HepG2 (cell line): Measurements from ENCODE around the gene ARL5C. TPM values are rescaled to one million over a fixed set of nuclear protein-coding genes. Genes with fewer than 3 reads are reported as not detected.

Experiments used
- ATAC-seq: fragments of 200-7000 bp; cut with Tn5 transposase; 3 replicates; pipeline ENCODE4 v1.9.1; 2020; ENCODE audit warnings: mild to moderate bottlenecking, moderate library complexity
- BruUV-seq: library from RNA; stranded (reverse); fragments of 400-500 nt; replicated peaks from 2 replicates; lab custom pipeline; 2021; lab: Mats Ljungman, UMichigan
- CTCF ChIA-PET: fragments of 300-600 bp; formaldehyde crosslinking; extraction: SDS; loops from one replicate; lab custom pipeline; 2021; ENCODE audit warnings: low total read pairs, inconsistent platforms, low intra/inter-chr PET ratio; lab: Yijun Ruan, JAX
- POLR2A ChIA-PET: fragments of 350-600 bp; sonication (Branson Sonifier 250); formaldehyde crosslinking; loops from one replicate; lab custom pipeline; 2020; ENCODE audit warnings: antibody characterized with exemption, inconsistent platforms; lab: Yijun Ruan, JAX
- DNase-seq: peaks from one replicate; pipeline ENCODE4 v3.0.0-alpha.2; 2015; ENCODE audit warnings: low spot score
- FAIRE-seq: peaks from 3 replicates; lab custom pipeline; 2011; peaks lifted over from hg19 to GRCh38; lab: Jason Lieb, UNC
- H2AFZ ChIP-seq: one replicate; pipeline ENCODE4 v1.6.1; 2011; ENCODE audit warnings: low read length, inconsistent platforms
- H3K27ac ChIP-seq: fragments of 300-600 bp; 3 replicates; pipeline ENCODE4 v1.8.0; 2011; ENCODE audit warnings: mixed run types, mild to moderate bottlenecking, mixed read lengths, low read length, inconsistent platforms; ENCODE audit not compliant: insufficient read depth; ENCODE audit errors: extremely low read length
- H3K27me3 ChIP-seq, 2 experiments: fragments of 200-600 bp in 1 of 2; 2 replicates in 1 of 2; 3 replicates in 1 of 2; pipeline versions ENCODE4 v1.6.0 to v1.8.0; 2011; ENCODE audit warnings: low read length in 2 of 2, mild to moderate bottlenecking in 2 of 2, moderate library complexity in 2 of 2, inconsistent platforms in 1 of 2; ENCODE audit not compliant: insufficient read depth in 2 of 2, control insufficient read depth in 1 of 2
- H3K36me3 ChIP-seq, 2 experiments: fragments of 200-600 bp in 1 of 2; replicated peaks in 1 of 2; 2 replicates in 1 of 2; 3 replicates in 1 of 2; pipeline versions ENCODE4 v1.5.1 to v1.8.0; 2011; ENCODE audit warnings: low read length in 2 of 2, inconsistent platforms in 1 of 2; ENCODE audit not compliant: insufficient read depth in 2 of 2, control insufficient read depth in 1 of 2
- H3K4me1 ChIP-seq: 2 replicates; pipeline ENCODE4 v1.5.1; 2012; ENCODE audit warnings: low read length, inconsistent platforms; ENCODE audit not compliant: insufficient read depth
- H3K4me2 ChIP-seq: 2 replicates; pipeline ENCODE4 v1.6.0; 2011; ENCODE audit warnings: low read depth, low read length, inconsistent platforms
- H3K4me3 ChIP-seq, 3 experiments: fragments of 200-600 bp in 1 of 3; sonication (generic), shearing (Covaris generic) in 1 of 3; replicated peaks in 1 of 3; 2 replicates each; pipeline ENCODE4 v1.5.1; 2011 to 2016; ENCODE audit warnings: low read length in 3 of 3, inconsistent platforms in 2 of 3, low read depth in 2 of 3, mild to moderate bottlenecking in 2 of 3, control low read depth in 1 of 3, mixed read lengths in 1 of 3; ENCODE audit not compliant: insufficient read depth in 1 of 3
- H3K79me2 ChIP-seq: one replicate; pipeline ENCODE4 v1.6.1; 2011; ENCODE audit warnings: low read length, inconsistent platforms; ENCODE audit not compliant: insufficient read depth
- H3K9ac ChIP-seq: 2 replicates; pipeline ENCODE4 v1.6.0; 2011; ENCODE audit warnings: mild to moderate bottlenecking, low read depth, low read length, inconsistent platforms; ENCODE audit not compliant: insufficient read depth
- H3K9me3 ChIP-seq: 2 replicates; pipeline ENCODE4 v1.5.1; 2012; ENCODE audit warnings: mild to moderate bottlenecking, low read length
- H4K20me1 ChIP-seq: 2 replicates; pipeline ENCODE4 v1.6.0; 2011; ENCODE audit warnings: inconsistent platforms, mild to moderate bottlenecking, low read length, moderate library complexity; ENCODE audit not compliant: insufficient read depth
- ATM ChIP-seq: fragments of 450-650 bp; IDR thresholded peaks from 2 replicates; pipeline ENCODE4 v1.7.1; 2017; ENCODE audit warnings: mild to moderate bottlenecking, borderline replicate concordance
- ATRX ChIP-seq: sonication (generic); formaldehyde crosslinking; IDR thresholded peaks from 2 replicates; pipeline ENCODE4 v1.4.0; 2020; ENCODE audit warnings: missing genetic modification reagents, borderline replicate concordance
- DNMT3B ChIP-seq: conservative IDR thresholded peaks from 2 replicates; pipeline ENCODE4 v1.6.1; 2016; ENCODE audit warnings: missing biosample characterization, control low read depth
- KDM2A ChIP-seq: sonication (generic); formaldehyde crosslinking; IDR thresholded peaks from 2 replicates; pipeline ENCODE4 v1.4.0; 2020; ENCODE audit warnings: low read depth, missing genetic modification reagents, borderline replicate concordance
- MYNN ChIP-seq: sonication (generic); formaldehyde crosslinking; IDR thresholded peaks from 2 replicates; pipeline ENCODE4 v1.4.0; 2020; ENCODE audit warnings: mild to moderate bottlenecking, low read depth, missing genetic modification reagents
- MZF1 ChIP-seq: sonication (generic); formaldehyde crosslinking; IDR thresholded peaks from 2 replicates; pipeline ENCODE4 v1.8.1; 2023; ENCODE audit warnings: mild to moderate bottlenecking, missing genetic modification reagents, borderline replicate concordance
- NR3C1 ChIP-seq: sonication (generic); formaldehyde crosslinking; IDR thresholded peaks from 2 replicates; pipeline ENCODE4 v1.4.0; 2020; ENCODE audit warnings: missing genetic modification reagents
- PAF1 ChIP-seq: IDR thresholded peaks from 2 replicates; pipeline ENCODE4 v1.6.1; 2016; ENCODE audit warnings: missing genetic modification reagents, missing compliant biosample characterization
- POLR2AphosphoS5 ChIP-seq: IDR thresholded peaks from 2 replicates; pipeline ENCODE4 v1.6.1; 2012; ENCODE audit warnings: low read depth, low read length
- POLR2G ChIP-seq: fragments of 200-400 bp; formaldehyde crosslinking; IDR thresholded peaks from 2 replicates; pipeline ENCODE4 v1.6.1; 2018; ENCODE audit warnings: mild to moderate bottlenecking, low read depth, low read length, moderate library complexity
- RBFOX2 ChIP-seq: fragments of 200-400 bp; formaldehyde crosslinking; IDR thresholded peaks from 2 replicates; pipeline ENCODE4 v1.6.1; 2017; ENCODE audit warnings: low read depth, mild to moderate bottlenecking, low read length
- RBM22 ChIP-seq: fragments of 200-400 bp; formaldehyde crosslinking; optimal IDR thresholded peaks from 2 replicates; pipeline ENCODE3; 2017; ENCODE audit warnings: mild to moderate bottlenecking, low read length, moderate library complexity
- SIX4 ChIP-seq: sonication (generic); formaldehyde crosslinking; IDR thresholded peaks from 2 replicates; pipeline ENCODE4 v1.4.0; 2020; ENCODE audit warnings: missing genetic modification reagents
- SPEN ChIP-seq: sonication (generic); formaldehyde crosslinking; IDR thresholded peaks from 2 replicates; pipeline ENCODE4 v1.5.1; 2020; ENCODE audit warnings: low read depth, mild to moderate bottlenecking, missing genetic modification reagents
- SSRP1 ChIP-seq: IDR thresholded peaks from 2 replicates; pipeline ENCODE4 v1.6.1; 2016; ENCODE audit warnings: control low read depth
- ZBTB4 ChIP-seq: sonication (generic); formaldehyde crosslinking; IDR thresholded peaks from 2 replicates; pipeline ENCODE4 v1.4.0; 2020; ENCODE audit warnings: missing genetic modification reagents, mild to moderate bottlenecking, borderline replicate concordance
- ZNF33A ChIP-seq: sonication (generic); formaldehyde crosslinking; IDR thresholded peaks from 2 replicates; pipeline ENCODE4 v1.5.1; 2020; ENCODE audit warnings: missing genetic modification reagents, mild to moderate bottlenecking, moderate library complexity, borderline replicate concordance
- ZNF577 ChIP-seq: sonication (generic); formaldehyde crosslinking; IDR thresholded peaks from 2 replicates; pipeline ENCODE4 v1.4.0; 2020; ENCODE audit warnings: mild to moderate bottlenecking, low read depth, missing genetic modification reagents, borderline replicate concordance
- ZNF619 ChIP-seq: sonication (generic); formaldehyde crosslinking; IDR thresholded peaks from 2 replicates; pipeline ENCODE4 v1.4.0; 2020; ENCODE audit warnings: mild to moderate bottlenecking, missing genetic modification reagents
- ZSCAN9 ChIP-seq: IDR thresholded peaks from 2 replicates; pipeline ENCODE4 v1.6.1; 2016; ENCODE audit warnings: borderline replicate concordance
- WGBS: methylation state at CpG from one replicate; pipeline ENCODE4 v1.1.6; 2017; ENCODE audit warnings: low lambda C conversion rate; 5-methylcytosine and 5-hydroxymethylcytosine counted together
- in situ Hi-C: cut with HindIII; loops from 2 replicates; pipeline ENCODE4 v1.10.0; 2017; ENCODE audit warnings: low pct_unique_long_range_greater_than_20kb; ENCODE audit not compliant: extremely low pct_ligation_motif_present
- intact Hi-C: fragments of 100-400 bp; cut with micrococcal nuclease; formaldehyde crosslinking; loops from one replicate; pipeline ENCODE4 v1.10.0; 2022; ENCODE audit not compliant: unreplicated experiment
- polyA plus RNA-seq, 8 experiments: library from polyadenylated mRNA; depleted of rRNA in 3 of 8; stranded (reverse) in 7 of 8; unstranded in 1 of 8; fragments of >200 nt; fragmentation: Illumina TruSeq in 4 of 8; extraction: Trizol in 4 of 8; gene quantifications; 2 replicates each; pipeline versions ENCODE4 v1.2.1 to v1.2.3, GENCODE V29; 2011 to 2016; ENCODE audit warnings: low read depth in 4 of 8, missing spikeins in 1 of 8, mixed read lengths in 1 of 8; ENCODE audit not compliant: insufficient read depth in 1 of 8
- total RNA-seq, 5 experiments: library from RNA; depleted of rRNA; stranded (reverse); fragments of >200 nt; fragmentation: Illumina TruSeq; extraction: Trizol; gene quantifications; 2 replicates each; pipeline ENCODE4 v1.2.3, GENCODE V29; 2016; ENCODE audit warnings: low read depth in 1 of 5
- TF ChIP-seq, protein P1 (sequence below): sonication (generic); formaldehyde crosslinking; IDR thresholded peaks from 2 replicates; pipeline ENCODE4 v1.8.1; 2023; ENCODE audit warnings: missing genetic modification reagents, mild to moderate bottlenecking, borderline replicate concordance
- TF ChIP-seq, protein P2 (sequence below): sonication (generic); formaldehyde crosslinking; IDR thresholded peaks from 2 replicates; pipeline ENCODE4 v1.4.0; 2020; ENCODE audit warnings: low read depth, mild to moderate bottlenecking, missing genetic modification reagents

ARL5C gene
- total and polyA plus RNA-seq, 2 of the 13 experiments (the other 11 are each of a cell fraction or from before 2014, with no cell fraction given): not detected

DNA sequence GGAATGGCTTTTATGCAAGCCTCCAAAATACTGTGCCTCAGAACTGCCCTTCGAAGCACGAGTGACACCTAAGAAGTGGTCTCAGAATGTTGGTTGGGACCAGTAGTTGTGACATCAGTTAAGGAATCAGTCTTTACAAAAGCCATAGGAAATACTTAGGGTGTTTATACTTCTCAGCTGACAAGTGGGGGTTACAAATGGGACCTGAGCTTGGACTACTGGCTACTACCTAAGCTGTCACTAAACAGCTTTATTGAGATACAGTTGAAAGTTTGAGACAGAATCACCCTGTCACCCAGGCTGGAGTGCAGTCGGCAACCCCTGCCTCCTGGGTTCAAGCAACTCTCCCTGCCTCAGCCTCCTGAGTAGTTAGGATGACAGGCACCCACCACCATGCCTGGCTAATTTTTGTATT lies 39.2 kb upstream of the ARL5C start:
- no peak overlapping the region for H3K4me2 ChIP-seq
- H3K36me3 ChIP-seq: peaks cover 26 to 35% of the 10 kb centered on the region in 2 experiments
- no peak for DNase-seq
- no TSS peak for BruUV-seq
- 88% methylated on average over 3 of the region's 3 CpGs for WGBS
- peaks cover 21% of the 10 kb centered on the region for H3K4me1 ChIP-seq
- H2AFZ ChIP-seq: no peak overlapping the region
- H3K4me3 ChIP-seq: no peak overlapping the region
- POLR2A ChIA-PET: interaction anchor here (0.7 to 3.3 kb wide), 4 partner anchors 33 to 52 kb away, joined by 4 to 24 read pairs (median 6); no protein-coding TSS in a partner anchor
- H3K9ac ChIP-seq: no peak overlapping the region
- intact Hi-C loops (no loop called here), in situ Hi-C loops (no loop called here)
- CTCF ChIA-PET: interaction anchor here (1.4 to 4.3 kb wide), 2 partner anchors 26 to 40 kb away, joined by 3 to 35 read pairs; no protein-coding TSS in a partner anchor
- H4K20me1 ChIP-seq: peaks cover 23% of the 10 kb centered on the region
- no peaks in the 10 kb centered on the region for H3K9me3 ChIP-seq
- H3K27me3 ChIP-seq: peaks cover 6 to 21% of the 10 kb centered on the region in 2 experiments; a peak in 4 of 5 replicates
- no peak for ATAC-seq
- FAIRE-seq: peak; percentile 4
- no peak overlapping the region for H3K27ac ChIP-seq
- H3K79me2 ChIP-seq: peaks cover 23% of the 10 kb centered on the region
- TF ChIP-seq, protein P1, sequence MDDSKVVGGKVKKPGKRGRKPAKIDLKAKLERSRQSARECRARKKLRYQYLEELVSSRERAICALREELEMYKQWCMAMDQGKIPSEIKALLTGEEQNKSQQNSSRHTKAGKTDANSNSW (CRISPR knock-in tag): no peak
- peak; percentile 97 for TF ChIP-seq RBM22
- TF ChIP-seq SIX4: no peak
- no peak for TF ChIP-seq ATRX
- peak; percentile 68 for TF ChIP-seq POLR2AphosphoS5
- TF ChIP-seq MZF1 (CRISPR knock-in tag): no peak
- no peak for TF ChIP-seq DNMT3B (CRISPR knock-in tag)
- no peak for TF ChIP-seq ZNF33A (CRISPR knock-in tag)
- no peak for TF ChIP-seq ATM
- TF ChIP-seq POLR2G: peak; percentile 49; the same call in 1 of the 2 replicates
- TF ChIP-seq, protein P2, sequence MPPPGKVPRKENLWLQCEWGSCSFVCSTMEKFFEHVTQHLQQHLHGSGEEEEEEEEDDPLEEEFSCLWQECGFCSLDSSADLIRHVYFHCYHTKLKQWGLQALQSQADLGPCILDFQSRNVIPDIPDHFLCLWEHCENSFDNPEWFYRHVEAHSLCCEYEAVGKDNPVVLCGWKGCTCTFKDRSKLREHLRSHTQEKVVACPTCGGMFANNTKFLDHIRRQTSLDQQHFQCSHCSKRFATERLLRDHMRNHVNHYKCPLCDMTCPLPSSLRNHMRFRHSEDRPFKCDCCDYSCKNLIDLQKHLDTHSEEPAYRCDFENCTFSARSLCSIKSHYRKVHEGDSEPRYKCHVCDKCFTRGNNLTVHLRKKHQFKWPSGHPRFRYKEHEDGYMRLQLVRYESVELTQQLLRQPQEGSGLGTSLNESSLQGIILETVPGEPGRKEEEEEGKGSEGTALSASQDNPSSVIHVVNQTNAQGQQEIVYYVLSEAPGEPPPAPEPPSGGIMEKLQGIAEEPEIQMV (CRISPR knock-in tag): no peak
- TF ChIP-seq RBFOX2: peak; percentile 59; the same call in 1 of the 2 replicates
- TF ChIP-seq ZSCAN9 (CRISPR knock-in tag): no peak
- TF ChIP-seq MYNN (CRISPR knock-in tag): no peak
- peak; percentile 36; the same call in 1 of the 2 replicates for TF ChIP-seq KDM2A
- TF ChIP-seq ZNF619 (CRISPR knock-in tag): no peak
- TF ChIP-seq PAF1 (CRISPR knock-in tag): peak; percentile 82
- TF ChIP-seq NR3C1 (CRISPR knock-in tag): no peak
- TF ChIP-seq ZBTB4: no peak
- peak; percentile 94 for TF ChIP-seq SSRP1 (CRISPR knock-in tag)
- TF ChIP-seq SPEN: no peak
- TF ChIP-seq ZNF577 (CRISPR knock-in tag): no peak
